ENCODE results near the gene MATCAP1.

The MATCAP1 gene
- total RNA-seq = 8.7 to 15.7 (median 10.9) reads per million in 9 experiments

GRCh38 chr16:67183627-67184452, at the start of gene MATCAP1:
MATCAP1 (minus strand) TSS chr16:67183963; CDS start chr16:67180610, 3,353 bp downstream.
- Mint-ChIP-seq H3K27ac (peak within 1 kb of the TSS in 1 of 2 donors; percentile 90), H3K4me1 (ENCODE audit: low read depth in 2 of 2) (peaks cover 7 to 13% of the 10 kb centered on the region in 2 donors), H3K4me3 (no peak within 1 kb of the TSS), H3K36me3 (ENCODE audit: insufficient read depth) (peaks cover 5% of the 10 kb centered on the region), H3K27me3 (no peaks in the 10 kb centered on the region), H3K9me3 (no peaks in the 10 kb centered on the region)
- ATAC-seq (replicated peaks) = peak; percentile 93
- peak; percentile 89 to 93 (median 89) for DNase-seq

GRCh38 chr16:67230809-67231660, 47.3 kb upstream of the MATCAP1 start:
- peaks cover 63% of the 10 kb centered on the region for H3K36me3 Mint-ChIP-seq (ENCODE audit: insufficient read depth)
- H3K4me3 Mint-ChIP-seq = no peak overlapping the region
- H3K27ac Mint-ChIP-seq = peak overlapping the region in 1 of 2 donors; percentile 26
- H3K27me3 Mint-ChIP-seq = no peaks in the 10 kb centered on the region
- DNase-seq (no peak), ATAC-seq (replicated peaks) (no peak)
- peaks cover 21% of the 10 kb centered on the region in 2 donors for H3K4me1 Mint-ChIP-seq (ENCODE audit: low read depth in 2 of 2)
- no peaks in the 10 kb centered on the region for H3K9me3 Mint-ChIP-seq

DNA sequence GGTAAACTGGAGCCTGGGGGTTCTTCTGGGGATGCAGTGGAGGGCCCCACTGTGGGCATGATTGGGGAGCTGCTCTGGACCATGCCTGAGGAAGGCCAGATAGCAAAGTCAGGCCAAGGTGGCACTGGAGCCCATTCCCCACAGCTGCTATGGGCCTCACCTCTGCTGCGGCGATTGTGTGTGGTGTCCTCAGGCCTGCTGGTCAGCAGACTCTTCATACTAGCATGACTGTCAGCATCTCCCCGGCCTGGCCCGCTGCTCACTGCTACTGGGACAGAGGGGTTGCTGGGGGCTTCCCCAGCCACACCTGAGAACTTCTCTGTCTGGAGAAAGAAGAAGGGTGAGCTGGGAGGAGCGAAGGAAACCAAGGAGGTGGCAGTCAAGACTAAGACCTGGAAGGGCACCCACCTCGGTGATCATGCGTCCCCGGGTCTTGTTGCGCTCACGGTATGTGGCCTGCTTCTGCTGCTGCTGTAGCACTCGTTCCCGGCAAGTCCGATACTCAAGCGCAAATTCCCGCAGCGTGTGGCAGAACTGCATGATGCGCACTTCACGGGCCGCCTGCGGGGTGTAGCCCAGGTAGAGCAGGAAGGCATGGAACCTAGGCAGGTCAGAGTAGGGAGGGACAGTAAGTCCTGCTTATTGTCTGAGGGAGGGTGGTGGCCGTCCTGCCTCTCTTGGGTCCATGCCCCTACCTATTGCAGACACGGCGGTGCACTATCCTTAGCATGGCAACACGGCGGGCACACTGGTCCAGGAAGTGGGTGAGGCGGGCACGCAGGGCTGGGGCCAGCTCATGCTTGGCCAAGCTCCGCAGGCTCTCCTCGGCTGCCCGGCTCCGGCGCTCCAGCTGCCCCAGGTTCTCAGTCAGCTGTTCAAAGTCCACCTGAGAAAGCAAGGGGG, 46.4 kb upstream of the MATCAP1 start:
- no peak overlapping the region for H3K27ac Mint-ChIP-seq
- H3K4me3 Mint-ChIP-seq = peak overlapping the region in 1 of 2 donors; percentile 27
- peaks cover 61% of the 10 kb centered on the region for H3K36me3 Mint-ChIP-seq (ENCODE audit: insufficient read depth)
- peaks cover 26 to 28% of the 10 kb centered on the region in 2 donors for H3K4me1 Mint-ChIP-seq (ENCODE audit: low read depth in 2 of 2)
- DNase-seq = no peak
- no peaks in the 10 kb centered on the region for H3K27me3 Mint-ChIP-seq
- no peaks in the 10 kb centered on the region for H3K9me3 Mint-ChIP-seq
- no peak for ATAC-seq (replicated peaks)

DNA sequence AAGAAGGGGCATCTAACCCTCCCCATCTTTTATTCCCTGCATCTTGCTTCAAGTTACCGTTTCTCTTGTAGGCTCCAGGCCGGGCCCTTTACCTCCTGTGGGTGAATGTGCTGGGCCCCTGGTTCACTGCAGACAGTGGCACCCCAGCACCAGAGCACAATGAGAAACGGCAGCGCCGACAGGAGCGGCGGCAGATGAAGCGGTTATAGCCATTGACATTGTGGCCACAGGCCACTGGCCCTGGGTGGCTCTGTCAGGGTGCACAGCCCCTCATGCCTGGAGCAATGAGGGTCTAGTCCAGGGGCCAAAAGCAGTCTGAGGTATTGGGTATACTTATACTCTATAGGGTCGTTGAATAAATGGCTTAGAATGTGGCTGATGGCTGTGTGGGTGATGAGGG, 45.1 kb upstream of the MATCAP1 start:
- H3K36me3 Mint-ChIP-seq (ENCODE audit: insufficient read depth) = peaks cover 53% of the 10 kb centered on the region
- H3K27me3 Mint-ChIP-seq = no peaks in the 10 kb centered on the region
- ATAC-seq (replicated peaks) (no peak), DNase-seq (no peak)
- peak overlapping the region in 1 of 2 donors; percentile 97 for H3K27ac Mint-ChIP-seq
- peak overlapping the region; percentile 97 to 99 for H3K4me3 Mint-ChIP-seq
- H3K9me3 Mint-ChIP-seq = no peaks in the 10 kb centered on the region
- peaks cover 28 to 29% of the 10 kb centered on the region in 2 donors for H3K4me1 Mint-ChIP-seq (ENCODE audit: low read depth in 2 of 2)

DNA sequence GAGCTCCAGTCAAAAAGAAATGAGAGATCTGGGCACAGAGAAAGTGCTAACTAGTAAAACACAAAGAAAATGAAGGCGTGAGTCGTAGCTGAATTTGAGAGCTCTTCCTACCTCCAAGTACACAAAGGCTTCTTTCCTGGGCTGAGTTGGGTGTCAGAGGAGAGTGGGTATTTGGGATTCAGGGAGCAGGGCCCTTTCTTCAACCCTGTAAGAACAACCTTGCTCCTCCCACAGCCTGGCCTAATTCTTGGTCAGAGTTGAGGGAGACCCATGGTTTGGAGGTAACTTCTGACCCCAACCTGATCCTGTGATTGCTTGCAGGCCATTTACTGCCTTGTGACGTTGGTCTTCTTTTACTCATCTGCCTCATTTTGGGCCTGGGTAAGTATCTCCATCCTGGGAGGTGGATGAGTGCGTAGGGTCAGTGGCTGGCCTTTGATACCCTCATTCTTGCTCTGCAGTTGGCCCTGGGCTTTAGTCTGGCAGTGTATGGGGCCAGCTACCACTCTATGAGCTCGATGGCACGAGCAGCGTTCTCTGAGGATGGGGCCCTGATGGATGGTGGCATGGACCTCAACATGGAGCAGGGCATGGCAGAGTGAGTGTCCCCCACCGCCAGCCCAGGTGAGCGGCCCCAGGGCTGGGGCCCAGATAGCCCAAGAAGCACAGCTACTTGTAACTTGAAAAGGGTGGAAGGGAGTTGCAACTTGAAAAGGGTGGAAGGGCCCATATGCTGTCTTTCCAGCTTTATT, 44.4 kb upstream of the MATCAP1 start:
- peak overlapping the region; percentile 97 to 99 for H3K4me3 Mint-ChIP-seq
- peaks cover 28 to 29% of the 10 kb centered on the region in 2 donors for H3K4me1 Mint-ChIP-seq (ENCODE audit: low read depth in 2 of 2)

GRCh38 chr16:67227567-67227921, 43.8 kb upstream of the MATCAP1 start:
- Mint-ChIP-seq H3K27me3 (no peaks in the 10 kb centered on the region), H3K4me1 (ENCODE audit: low read depth in 2 of 2) (peaks cover 28 to 34% of the 10 kb centered on the region in 2 donors), H3K9me3 (no peaks in the 10 kb centered on the region), H3K27ac (peak overlapping the region; percentile 97 to 98), H3K4me3 (peak overlapping the region; percentile 97 to 99), H3K36me3 (ENCODE audit: insufficient read depth) (peaks cover 56% of the 10 kb centered on the region)
- DNase-seq (no peak), ATAC-seq (replicated peaks) (no peak)

More for the DNA sequence above, 44.4 kb upstream of the MATCAP1 start:
- H3K9me3 Mint-ChIP-seq = no peaks in the 10 kb centered on the region
- DNase-seq = no peak
- ATAC-seq (replicated peaks) = no peak
- H3K27me3 Mint-ChIP-seq = no peaks in the 10 kb centered on the region
- peaks cover 53% of the 10 kb centered on the region for H3K36me3 Mint-ChIP-seq (ENCODE audit: insufficient read depth)
- peak overlapping the region in 1 of 2 donors; percentile 97 for H3K27ac Mint-ChIP-seq

- peak; percentile 95 for ATAC-seq (replicated peaks)
- peak; percentile 98 to 99 (median 98) for DNase-seq
- Mint-ChIP-seq H3K4me3 (peak within 1 kb of the TSS; percentile 97 to 99), H3K4me1 (ENCODE audit: low read depth in 2 of 2) (peaks cover 28 to 34% of the 10 kb centered on the region in 2 donors), H3K27ac (peak within 1 kb of the TSS; percentile 97 to 98), H3K9me3 (no peaks in the 10 kb centered on the region), H3K36me3 (ENCODE audit: insufficient read depth) (peaks cover 54% of the 10 kb centered on the region), H3K27me3 (no peaks in the 10 kb centered on the region)
Measured at GRCh38 chr16:67226804-67227566, 43.2 kb upstream of the MATCAP1 start, which contains the start of gene TMEM208. TMEM208 (plus strand) TSS chr16:67227130; CDS start chr16:67227219, 89 bp downstream.

DNA sequence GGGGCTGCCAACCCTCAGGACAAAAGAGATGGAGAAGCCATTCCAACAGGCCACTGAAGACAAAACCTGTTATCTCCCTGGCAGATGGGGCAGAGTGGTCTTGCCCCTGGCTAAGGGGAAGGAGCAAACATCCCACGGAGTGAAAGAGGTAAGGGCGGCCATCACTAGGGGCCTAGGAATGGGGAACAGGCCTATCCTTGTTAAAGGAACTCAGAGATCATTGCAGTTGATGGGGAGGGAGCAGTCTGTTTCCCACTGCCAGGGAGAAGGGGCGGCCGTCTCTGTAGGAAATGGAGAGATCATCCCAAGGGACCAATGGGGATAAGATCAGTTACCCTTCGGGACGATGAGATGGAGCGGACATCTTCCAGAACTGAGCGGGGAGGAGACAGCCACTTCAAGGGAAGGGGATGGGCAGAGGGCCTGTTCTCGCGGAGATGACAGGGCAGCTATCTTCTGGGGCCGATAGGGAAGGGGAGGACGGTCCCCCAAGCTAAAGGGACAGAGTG, 42.6 kb upstream of the MATCAP1 start:
- Mint-ChIP-seq H3K4me1 (ENCODE audit: low read depth in 2 of 2) (peaks cover 28 to 34% of the 10 kb centered on the region in 2 donors), H3K36me3 (ENCODE audit: insufficient read depth) (peaks cover 50% of the 10 kb centered on the region), H3K4me3 (peak overlapping the region; percentile 97 to 99), H3K9me3 (no peaks in the 10 kb centered on the region), H3K27me3 (no peaks in the 10 kb centered on the region), H3K27ac (peak overlapping the region; percentile 97 to 98)
- no peak for DNase-seq
- ATAC-seq (replicated peaks) = no peak

- no peak overlapping the region for H3K27ac Mint-ChIP-seq
- H3K9me3 Mint-ChIP-seq = no peaks in the 10 kb centered on the region
- peaks cover 31% of the 10 kb centered on the region for H3K36me3 Mint-ChIP-seq (ENCODE audit: insufficient read depth)
- DNase-seq = no peak
- ATAC-seq (replicated peaks) = no peak
- H3K4me3 Mint-ChIP-seq = no peak overlapping the region
- H3K4me1 Mint-ChIP-seq (ENCODE audit: low read depth in 2 of 2) = peaks cover 28 to 34% of the 10 kb centered on the region in 2 donors
- no peaks in the 10 kb centered on the region for H3K27me3 Mint-ChIP-seq
Measured at GRCh38 chr16:67223992-67224391, 40.2 kb upstream of the MATCAP1 start.

DNA sequence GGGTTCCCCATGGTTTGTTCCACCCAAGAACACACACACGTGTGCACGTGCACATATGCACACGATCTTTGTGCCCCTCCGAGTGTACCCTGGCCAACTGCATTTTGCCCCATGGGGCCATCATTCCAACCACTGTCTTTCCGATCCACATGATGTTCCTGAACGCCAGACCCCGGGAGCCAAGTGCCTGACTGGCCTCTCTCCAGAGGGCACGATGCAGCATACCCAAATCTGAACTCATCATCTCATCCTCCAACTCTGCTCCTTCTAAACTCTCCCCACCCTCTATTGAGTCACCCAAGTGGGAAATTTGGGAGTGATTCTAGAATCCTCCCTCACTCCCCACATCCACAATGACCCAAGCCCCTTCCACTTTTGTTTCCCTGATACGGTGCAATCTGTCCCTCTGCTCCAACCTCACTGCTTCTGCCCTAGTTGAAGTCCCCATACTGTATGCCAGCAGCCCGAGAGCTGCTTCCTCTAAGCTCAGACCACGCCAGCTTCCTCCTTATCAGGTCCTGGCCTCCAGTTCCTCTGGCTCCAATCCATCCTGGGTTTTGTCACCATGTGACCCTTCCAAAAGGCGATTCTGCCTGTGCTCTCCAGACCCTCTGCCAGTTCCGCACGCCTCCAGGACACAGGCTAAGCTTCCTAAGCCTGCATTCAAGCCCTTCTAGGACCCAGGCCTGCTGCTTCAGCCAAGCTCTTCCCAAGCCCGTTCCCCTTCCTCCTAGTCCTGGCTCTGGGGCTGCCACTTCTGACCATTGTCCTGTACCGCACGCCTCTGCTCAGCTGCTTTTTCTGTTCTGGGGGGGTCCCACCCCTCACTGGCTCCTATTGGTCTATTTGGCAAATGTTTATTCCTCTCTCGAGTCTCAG, 33.1 kb upstream of the MATCAP1 start:
- peaks cover 0 to 6% of the 10 kb centered on the region in 2 donors for H3K4me1 Mint-ChIP-seq (ENCODE audit: low read depth in 2 of 2)
- H3K27ac Mint-ChIP-seq = peak overlapping the region in 1 of 2 donors; percentile 19
- no peak for DNase-seq
- no peak for ATAC-seq (replicated peaks)
- H3K9me3 Mint-ChIP-seq = no peaks in the 10 kb centered on the region
- peaks cover 4% of the 10 kb centered on the region for H3K36me3 Mint-ChIP-seq (ENCODE audit: insufficient read depth)
- no peak overlapping the region for H3K4me3 Mint-ChIP-seq
- H3K27me3 Mint-ChIP-seq = no peaks in the 10 kb centered on the region

GRCh38 chr16:67215706-67216105, 31.9 kb upstream of the MATCAP1 start:
- Mint-ChIP-seq H3K27me3 (no peaks in the 10 kb centered on the region), H3K9me3 (no peaks in the 10 kb centered on the region), H3K36me3 (ENCODE audit: insufficient read depth) (peaks cover 3% of the 10 kb centered on the region), H3K4me1 (ENCODE audit: low read depth in 2 of 2) (peaks cover 0 to 6% of the 10 kb centered on the region in 2 donors), H3K4me3 (no peak overlapping the region), H3K27ac (no peak overlapping the region)
- DNase-seq (no peak), ATAC-seq (replicated peaks) (no peak)

Measured in effector memory CD8-positive, alpha-beta T cell (primary cell).